ENCODE measurements around the gene SFMBT1. TPM values are rescaled to one million over a fixed set of nuclear protein-coding genes. Genes with fewer than 3 reads are reported as not detected.
"Not testable (repeated sequence)": the region's sequence is repeated elsewhere in the genome, so short reads cannot be mapped to it uniquely, and the experiment has no call there.

Gene SFMBT1
- polyA plus RNA-seq, 4 donors, result 9.5 to 10.4 (median 9.9) TPM

GRCh38 chr3:53074761-53075742, 29.2 kb upstream of the SFMBT1 start:
- no peak for DNase-seq (ENCODE audit: low read depth in 4 of 4, low spot score in 2 of 4)

- DNase-seq (ENCODE audit: low read depth in 4 of 4, low spot score in 2 of 4), result no peak
Observed at GRCh38 chr3:53074366-53074696, 28.5 kb upstream of the SFMBT1 start.

GRCh38 chr3:53073553-53074365, 27.9 kb upstream of the SFMBT1 start:
- DNase-seq (ENCODE audit: low read depth in 4 of 4, low spot score in 2 of 4), result no peak

- DNase-seq (ENCODE audit: low read depth in 4 of 4, low spot score in 2 of 4), result peak in 3 of 4 donors; percentile 45 to 64 (median 52)
Observed at GRCh38 chr3:53072653-53073552, 27.0 kb upstream of the SFMBT1 start.

GRCh38 chr3:53071882-53072431, 26.1 kb upstream of the SFMBT1 start:
- no peak for DNase-seq (ENCODE audit: low read depth in 4 of 4, low spot score in 2 of 4)

- DNase-seq (ENCODE audit: low read depth in 4 of 4, low spot score in 2 of 4), result no peak
Observed at GRCh38 chr3:53069422-53070068, 23.7 kb upstream of the SFMBT1 start.

GRCh38 chr3:53068176-53068575, 22.3 kb upstream of the SFMBT1 start:
- no peak for DNase-seq (ENCODE audit: low read depth in 4 of 4, low spot score in 2 of 4)

- no peak for DNase-seq (ENCODE audit: low read depth in 4 of 4, low spot score in 2 of 4)
Observed at GRCh38 chr3:53067567-53067966, 21.7 kb upstream of the SFMBT1 start.

- no peak for DNase-seq (ENCODE audit: low read depth in 4 of 4, low spot score in 2 of 4)
Observed at GRCh38 chr3:53065841-53066480, 20.1 kb upstream of the SFMBT1 start.

GRCh38 chr3:53062905-53063304, 17.0 kb upstream of the SFMBT1 start:
- DNase-seq (ENCODE audit: low read depth in 4 of 4, low spot score in 2 of 4), result no peak

GRCh38 chr3:53056442-53056841, 10.6 kb upstream of the SFMBT1 start:
- no peak for DNase-seq (ENCODE audit: low read depth in 4 of 4, low spot score in 2 of 4)

- not testable (repeated sequence) for DNase-seq (ENCODE audit: low read depth in 4 of 4, low spot score in 2 of 4)
Observed at GRCh38 chr3:53054233-53054632, 8.4 kb upstream of the SFMBT1 start.

GRCh38 chr3:53051929-53052328, 6.1 kb upstream of the SFMBT1 start:
- DNase-seq (ENCODE audit: low read depth in 4 of 4, low spot score in 2 of 4), result no peak

GRCh38 chr3:53049987-53050386, 4.1 kb upstream of the SFMBT1 start:
- DNase-seq (ENCODE audit: low read depth in 4 of 4, low spot score in 2 of 4), result no peak

GRCh38 chr3:53046171-53047170, 598 bp upstream of the SFMBT1 start:
- peak in 1 of 4 donors; percentile 41 for DNase-seq (ENCODE audit: low read depth in 4 of 4, low spot score in 2 of 4)

GRCh38 chr3:53044711-53045517, 959 bp downstream of the SFMBT1 start:
- peak in 1 of 4 donors; percentile 34 for DNase-seq (ENCODE audit: low read depth in 4 of 4, low spot score in 2 of 4)

GRCh38 chr3:53044371-53044710, 1.5 kb downstream of the SFMBT1 start:
- no peak for DNase-seq (ENCODE audit: low read depth in 4 of 4, low spot score in 2 of 4)
